Cardiac muscle cell (in vitro differentiated cells and primary cell): ENCODE data around the gene DCT. TPM values are rescaled to one million over a fixed set of nuclear protein-coding genes. Genes with fewer than 3 reads are reported as not detected.
"Not testable (repeated sequence)": the region's sequence is repeated elsewhere in the genome, so short reads cannot be mapped to it uniquely, and the experiment has no call there.

ENCODE experiments used
- DNase-seq, 2 donors: peaks; one replicate each; pipeline versions ENCODE4 v3.0.0 to v3.0.0-alpha.2; 2010 to 2017; ENCODE audit warnings: low read depth in 1 of 2, low spot score in 1 of 2
- H3K27ac ChIP-seq: fragments of 200-600 bp; sonication (generic); 2 replicates; pipeline ENCODE4 v1.5.1; 2016
- H3K27me3 ChIP-seq: fragments of 200-600 bp; sonication (generic); 2 replicates; pipeline ENCODE4 v1.6.0; 2016; ENCODE audit warnings: control low read depth
- H3K36me3 ChIP-seq: fragments of 200-600 bp; sonication (generic); 2 replicates; pipeline ENCODE4 v1.5.1; 2016; ENCODE audit warnings: control low read depth
- H3K4me1 ChIP-seq: fragments of 200-600 bp; sonication (generic); 2 replicates; pipeline ENCODE4 v1.8.1; 2017; ENCODE audit warnings: low read depth, mild to moderate bottlenecking, mixed run types
- H3K4me3 ChIP-seq: fragments of 200-600 bp; sonication (generic); 2 replicates; pipeline ENCODE4 v1.5.1; 2016; ENCODE audit warnings: mild to moderate bottlenecking
- H3K9me3 ChIP-seq: fragments of 200-600 bp; sonication (generic); 2 replicates; pipeline ENCODE4 v1.5.1; 2017; ENCODE audit warnings: low read depth, mild to moderate bottlenecking, control low read depth
- CTCF ChIP-seq: IDR thresholded peaks from 2 replicates; pipeline ENCODE4 v1.5.1; 2012; ENCODE audit warnings: low read depth, mild to moderate bottlenecking, low read length
- polyA plus RNA-seq: library from polyadenylated mRNA; unstranded; fragments of >200 nt; fragmentation: Nextera tagmentation; extraction: Ambion mirVana; gene quantifications from 2 replicates; pipeline ENCODE4 v1.2.1, GENCODE V29; 2016
- total RNA-seq: library from RNA; depleted of rRNA; stranded (reverse); fragments of >200 nt; gene quantifications from 2 replicates; pipeline ENCODE4 v1.2.3, GENCODE V29; 2016

Gene DCT
- total RNA-seq (0.18 TPM in 2 replicates), polyA plus RNA-seq (not detected in 2 replicates)

- no peak within 1 kb of the TSS for H3K4me3 ChIP-seq
- H3K27ac ChIP-seq, result no peak within 1 kb of the TSS
- no peak for DNase-seq
- no peaks in the 10 kb centered on the region for H3K36me3 ChIP-seq
- no peaks in the 10 kb centered on the region for H3K9me3 ChIP-seq
- no peaks in the 10 kb centered on the region for H3K27me3 ChIP-seq
- no peak for TF ChIP-seq CTCF
- H3K4me1 ChIP-seq, result no peaks in the 10 kb centered on the region
These were observed at the start of gene DCT for GRCh38 chr13:94479616-94480015. Gene DCT (minus strand): TSS chr13:94479682. CDS start chr13:94479255, 427 bp downstream.

DNA sequence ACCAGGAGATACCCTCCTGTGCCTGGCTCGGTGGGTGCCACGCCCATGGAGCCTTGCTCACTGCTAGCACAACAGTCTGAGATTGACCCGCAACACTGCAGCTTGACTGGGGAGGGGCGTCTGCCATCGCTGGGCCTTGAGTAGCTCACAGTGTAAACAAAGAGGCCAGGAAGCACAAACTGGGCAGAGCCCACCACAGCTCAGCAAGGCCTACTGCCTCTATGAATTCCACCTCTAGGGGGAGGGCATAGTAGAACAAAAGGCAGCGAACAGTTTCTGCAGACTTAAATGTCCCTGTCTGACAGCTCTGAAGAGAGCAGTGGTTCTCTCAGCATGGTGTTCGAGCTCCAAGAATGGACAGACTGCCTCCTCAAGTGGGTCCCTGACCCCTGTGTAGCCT is 47.5 kb upstream of the DCT start:
- H3K4me3 ChIP-seq, H3K27ac ChIP-seq, DNase-seq, H3K27me3 ChIP-seq, H3K4me1 ChIP-seq, H3K36me3 ChIP-seq, H3K9me3 ChIP-seq: not testable (repeated sequence)

GRCh38 chr13:94525781-94526180 is 46.3 kb upstream of the DCT start:
- no peaks in the 10 kb centered on the region for H3K27me3 ChIP-seq
- DNase-seq, result no peak
- H3K4me1 ChIP-seq, result no peaks in the 10 kb centered on the region
- no peak for TF ChIP-seq CTCF
- no peak overlapping the region for H3K4me3 ChIP-seq
- no peaks in the 10 kb centered on the region for H3K36me3 ChIP-seq
- H3K27ac ChIP-seq, result no peak overlapping the region
- no peaks in the 10 kb centered on the region for H3K9me3 ChIP-seq

- H3K4me3 ChIP-seq, result no peak overlapping the region
- no peak overlapping the region for H3K27ac ChIP-seq
- no peaks in the 10 kb centered on the region for H3K36me3 ChIP-seq
- TF ChIP-seq CTCF, result no peak
- H3K27me3 ChIP-seq, result no peaks in the 10 kb centered on the region
- no peaks in the 10 kb centered on the region for H3K9me3 ChIP-seq
- DNase-seq, result no peak
- no peaks in the 10 kb centered on the region for H3K4me1 ChIP-seq
These were observed 44.9 kb upstream of the DCT start for GRCh38 chr13:94524407-94524806.

DNA sequence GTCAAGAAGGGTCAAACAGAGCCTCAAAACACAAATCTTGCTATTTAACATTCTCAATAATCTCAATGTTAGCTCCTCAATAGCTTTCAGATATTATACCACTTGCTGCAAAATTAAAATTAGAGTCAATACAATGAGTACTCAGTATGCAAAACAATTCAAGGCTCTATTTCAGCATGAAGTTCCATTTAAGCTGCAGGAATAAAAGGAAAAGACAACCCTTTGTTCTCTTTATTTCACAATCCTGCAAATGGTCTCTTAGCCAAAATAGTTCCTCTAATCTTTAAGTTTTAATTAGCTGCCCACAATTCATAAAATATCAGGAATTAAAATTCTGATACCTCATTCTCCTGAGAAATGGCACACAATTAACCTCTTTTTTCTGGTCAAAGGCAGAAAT is 40.5 kb upstream of the DCT start:
- H3K27ac ChIP-seq, result no peak overlapping the region
- H3K4me3 ChIP-seq, result no peak overlapping the region
- no peak for TF ChIP-seq CTCF
- no peaks in the 10 kb centered on the region for H3K9me3 ChIP-seq
- no peaks in the 10 kb centered on the region for H3K36me3 ChIP-seq
- no peaks in the 10 kb centered on the region for H3K27me3 ChIP-seq
- H3K4me1 ChIP-seq, result no peaks in the 10 kb centered on the region
- DNase-seq, result no peak

- Histone ChIP-seq H3K4me3 (no peak overlapping the region), H3K27me3 (no peaks in the 10 kb centered on the region), H3K9me3 (no peaks in the 10 kb centered on the region), H3K36me3 (no peaks in the 10 kb centered on the region), H3K27ac (no peak overlapping the region), H3K4me1 (no peaks in the 10 kb centered on the region)
- TF ChIP-seq CTCF, result no peak
- no peak for DNase-seq
These were observed 37.0 kb upstream of the DCT start for GRCh38 chr13:94516456-94516855.
